Stimulated activated CD4-positive, alpha-beta T cell treated with anti-CD3 and anti-CD28 coated beads, Interleukin-15, amount 100 ng/mL, for 24 hours (primary cell): Measurements from ENCODE around the gene NT5C2.

Experiments
- DNase-seq: peaks from one replicate; pipeline ENCODE4 v3.0.0-alpha.2; 2020

The NT5C2 gene

DNA sequence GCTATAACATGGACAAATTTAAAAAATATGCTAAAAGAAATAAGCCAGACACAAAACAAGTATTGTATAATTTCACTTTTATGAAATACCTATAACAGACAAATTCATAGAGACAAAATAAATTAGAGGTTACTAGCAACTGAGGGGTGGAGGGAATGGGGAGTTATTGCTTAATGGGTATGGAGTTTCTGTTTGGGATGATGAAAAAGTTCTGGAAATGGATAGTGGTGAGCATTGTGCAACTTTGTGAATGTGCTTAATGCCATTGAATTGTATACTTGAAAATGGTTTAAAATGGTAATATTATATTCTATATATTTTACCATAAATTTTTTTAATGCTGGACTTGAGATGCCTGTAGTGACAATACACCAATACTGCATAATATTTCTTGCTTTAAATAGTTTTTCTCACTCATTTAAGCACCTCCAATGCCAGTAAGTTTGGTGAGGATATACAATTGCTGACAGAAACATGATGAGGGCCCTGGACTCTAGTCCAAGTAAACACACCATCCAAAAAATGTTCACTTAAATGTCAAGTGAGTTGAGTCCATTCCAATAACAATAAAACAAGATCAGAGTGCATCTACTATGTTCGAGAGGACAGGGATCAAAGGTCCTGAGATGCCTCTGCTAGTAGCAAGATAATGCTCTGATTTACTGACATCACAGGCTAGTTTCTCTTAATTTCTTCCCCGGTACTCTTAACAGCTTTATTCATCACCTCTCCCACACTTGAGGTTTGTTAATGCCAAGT lies 71.9 kb downstream of the NT5C2 start:
- no peak for DNase-seq

DNA sequence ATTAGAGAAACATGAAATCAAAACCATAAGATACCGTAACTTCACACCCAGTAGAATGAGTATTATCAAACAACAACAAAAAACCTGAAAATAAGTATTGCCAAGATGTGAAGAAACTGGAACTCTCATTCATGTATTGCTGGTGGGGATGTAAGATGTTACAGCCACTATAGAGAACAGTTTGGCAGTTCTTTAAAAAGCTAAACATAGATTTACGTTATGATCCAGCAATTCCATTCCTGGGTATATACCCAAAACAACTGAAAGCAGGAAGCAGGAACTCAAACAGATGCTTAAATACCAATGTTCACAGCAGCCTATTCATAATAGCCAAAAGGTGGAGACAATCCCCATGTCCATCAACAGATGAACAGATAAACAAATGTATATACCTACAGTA lies 72.5 kb downstream of the NT5C2 start:
- DNase-seq, result no peak

DNA sequence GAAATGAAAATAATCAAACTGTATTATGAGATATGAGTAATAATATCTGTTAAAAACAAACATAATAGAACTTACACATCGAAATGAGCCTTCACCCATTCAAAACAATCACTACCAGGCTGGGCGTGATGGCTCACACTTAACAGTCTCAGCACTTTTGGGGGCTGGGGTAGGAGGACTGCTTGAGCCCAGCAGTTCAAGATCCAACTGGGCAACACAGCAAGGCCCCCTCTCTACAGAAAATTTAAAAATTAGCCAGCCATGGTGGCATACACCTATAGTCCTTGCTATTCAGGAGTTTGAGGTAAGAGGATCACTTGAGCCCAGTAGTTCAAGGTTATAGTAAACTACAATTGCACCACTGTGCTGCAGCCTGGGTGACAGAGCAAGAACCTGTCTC lies 75.8 kb downstream of the NT5C2 start:
- no peak for DNase-seq

DNA sequence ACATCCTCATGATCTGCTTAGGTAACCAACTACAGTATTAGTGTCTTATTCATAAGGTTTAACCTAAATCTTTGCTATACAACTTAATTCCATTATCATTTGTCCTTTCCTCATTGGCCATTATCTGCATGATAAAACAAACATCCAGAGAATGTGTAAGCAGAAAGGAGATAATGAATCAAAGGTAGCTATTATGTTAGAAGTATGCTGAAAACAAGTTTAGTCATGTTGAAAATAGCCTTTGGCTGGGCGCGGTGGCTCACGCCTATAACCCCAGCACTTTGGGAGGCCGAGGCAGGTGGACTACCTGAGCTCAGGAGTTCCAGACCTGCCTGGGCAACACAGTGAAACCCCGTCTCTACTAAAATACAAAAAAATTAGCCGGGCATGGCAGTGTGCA lies 78.2 kb downstream of the NT5C2 start:
- DNase-seq, result no peak

DNA sequence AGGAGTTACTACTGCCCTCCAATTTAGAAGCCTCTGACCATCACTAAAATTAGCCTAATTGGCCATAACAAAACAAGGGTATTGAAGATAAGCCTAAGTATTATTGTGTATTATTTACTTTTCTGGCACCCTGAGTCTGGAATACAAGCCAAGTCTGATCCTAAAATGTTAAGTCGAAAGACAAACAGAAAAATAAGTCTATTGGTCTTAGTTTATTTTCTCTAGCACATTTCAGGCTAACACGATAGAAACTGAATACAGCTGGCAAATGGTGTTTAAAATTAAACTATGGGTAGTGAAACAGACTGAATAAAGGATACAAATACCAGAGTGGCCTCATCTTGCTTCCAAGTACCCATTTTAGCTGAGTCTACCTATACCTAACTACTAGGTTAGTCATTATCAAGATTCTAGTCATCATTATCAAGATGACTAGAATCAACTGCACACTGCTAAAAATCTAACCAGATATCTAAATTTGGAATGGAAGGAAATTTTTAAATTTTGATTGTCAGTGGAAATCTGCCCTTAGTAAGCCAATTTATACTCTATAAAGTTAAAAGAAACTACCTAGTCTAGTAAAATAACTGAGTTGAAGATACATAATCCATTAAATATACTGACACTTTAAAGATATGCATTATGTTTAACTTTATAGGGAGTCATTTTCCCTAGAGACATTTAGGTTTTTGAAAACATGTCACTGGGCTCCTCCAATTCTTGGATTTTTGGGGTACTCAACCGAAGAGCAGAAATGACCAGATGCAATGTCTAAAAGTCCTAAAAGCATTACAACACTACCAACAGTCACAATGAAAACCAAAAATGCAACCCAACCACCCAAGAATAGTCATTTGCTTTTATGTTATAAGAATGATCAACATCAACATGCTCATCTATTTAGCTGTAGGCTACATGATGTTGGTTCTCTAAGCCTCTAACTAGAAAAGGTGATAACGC lies 80.9 kb downstream of the NT5C2 start:
- no peak for DNase-seq

DNA sequence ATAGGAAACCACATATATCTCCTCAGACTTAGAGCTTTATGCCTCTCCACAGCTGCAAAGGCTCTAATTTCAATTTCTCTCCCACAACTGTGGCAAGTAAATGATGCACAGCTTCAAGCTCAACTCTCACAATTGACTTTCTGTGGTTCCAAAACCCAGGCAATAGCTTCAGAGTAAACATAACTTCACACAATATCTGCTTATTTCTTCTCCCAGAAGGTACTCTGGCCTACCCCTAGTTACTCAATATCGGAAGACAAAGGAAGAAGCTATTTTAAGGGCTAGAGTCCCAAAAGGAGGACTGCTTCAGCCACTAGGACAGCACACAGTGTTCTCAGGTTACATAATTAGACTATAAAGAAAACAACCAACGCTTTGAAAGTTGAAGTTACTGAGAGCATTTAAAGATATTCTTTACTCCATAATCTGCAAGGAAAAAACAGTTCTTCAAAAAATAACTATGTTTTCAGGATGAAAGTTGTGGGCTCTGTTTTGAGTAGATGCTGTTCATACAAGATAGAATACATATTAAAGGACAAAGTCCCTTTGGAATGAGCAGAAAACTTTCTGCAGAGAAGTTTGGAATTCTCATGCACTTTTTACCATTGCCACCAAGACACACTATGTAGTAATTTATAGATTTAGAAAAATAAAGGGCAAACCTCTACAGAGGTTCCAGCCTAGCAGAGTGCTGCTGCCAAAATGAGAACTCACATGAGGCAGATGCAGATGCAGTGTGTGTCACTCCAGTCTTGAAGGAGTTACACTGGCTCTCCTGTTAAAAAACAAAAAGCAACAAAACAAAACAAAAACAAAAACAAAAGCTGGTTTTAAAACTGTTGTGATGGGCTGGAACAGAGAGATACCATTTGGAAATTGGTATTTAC lies 81.8 kb downstream of the NT5C2 start:
- no peak for DNase-seq

DNA sequence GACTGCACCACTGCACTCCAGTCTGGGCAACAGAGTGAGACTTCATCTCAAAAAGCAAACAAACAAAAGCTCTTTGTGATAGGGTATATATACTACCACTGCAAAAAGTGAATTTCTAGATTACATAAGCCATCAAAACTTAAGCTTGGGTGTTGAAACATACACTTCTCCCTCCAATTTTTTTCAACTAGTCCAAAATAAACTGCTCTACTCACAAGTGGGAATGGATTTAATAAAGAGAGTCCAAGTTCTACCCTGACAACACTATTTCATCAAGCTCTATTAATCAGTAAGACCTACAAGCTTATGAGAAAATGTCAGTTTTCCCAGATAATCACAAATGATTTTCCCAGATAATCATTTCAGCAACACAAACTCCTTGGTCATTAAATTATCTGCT lies 82.7 kb downstream of the NT5C2 start:
- no peak for DNase-seq

DNA sequence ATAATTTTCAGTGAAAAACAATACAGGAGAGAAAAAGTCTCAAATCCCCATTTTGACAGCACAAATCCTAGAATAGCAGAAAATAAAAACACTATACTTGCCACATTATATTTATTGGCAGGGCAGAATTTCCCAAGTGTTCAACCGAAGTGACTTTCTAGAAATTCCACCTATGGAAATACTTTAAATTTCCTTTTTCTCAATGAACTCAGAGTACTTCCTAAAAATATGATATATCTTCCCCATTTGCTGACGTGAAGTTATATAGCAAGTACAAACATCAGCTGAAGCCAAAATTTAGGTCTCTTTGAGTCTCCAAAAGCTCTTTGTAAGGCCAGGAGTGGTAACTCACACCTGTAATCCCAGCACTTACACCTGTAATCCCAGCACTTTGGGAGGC lies 83.3 kb downstream of the NT5C2 start:
- DNase-seq, result no peak

DNA sequence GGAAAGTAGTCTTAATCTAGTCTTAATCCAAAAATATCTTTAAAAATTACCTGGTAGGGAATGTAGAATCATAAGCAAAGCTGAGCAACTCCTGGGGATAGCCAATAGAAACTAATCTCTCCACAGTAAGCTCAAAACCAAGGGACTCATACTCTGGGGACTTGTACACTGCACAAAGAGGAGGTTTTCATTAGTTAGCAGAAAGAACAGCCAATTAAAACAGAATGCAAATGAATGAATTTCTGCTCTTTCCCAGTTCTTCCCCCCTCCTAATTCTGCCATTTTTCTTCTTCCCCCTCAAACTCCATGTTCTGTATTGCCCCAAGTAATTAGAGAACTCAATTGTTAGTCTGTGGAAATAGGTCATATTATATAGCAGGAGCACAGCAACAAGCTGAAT lies 86.5 kb downstream of the NT5C2 start:
- no peak for DNase-seq

DNA sequence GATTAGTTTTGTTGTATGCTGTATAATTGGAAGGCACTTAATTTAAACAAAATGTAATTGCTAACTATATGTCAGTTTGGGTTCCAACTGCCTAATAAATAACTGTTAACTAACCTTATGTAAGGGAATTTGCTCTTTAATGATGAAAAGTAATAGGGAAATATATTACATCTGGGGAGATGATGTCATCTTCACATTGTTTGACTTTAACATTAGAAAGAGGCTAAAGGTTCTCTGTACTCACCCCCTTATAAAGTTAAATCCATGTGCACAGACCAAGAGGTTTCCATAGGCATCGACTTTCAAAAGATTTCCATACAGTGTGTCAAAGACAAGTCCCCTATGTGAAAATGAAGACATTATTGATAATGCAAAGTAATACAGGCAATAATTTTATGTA lies 87.6 kb downstream of the NT5C2 start:
- DNase-seq, result no peak

DNA sequence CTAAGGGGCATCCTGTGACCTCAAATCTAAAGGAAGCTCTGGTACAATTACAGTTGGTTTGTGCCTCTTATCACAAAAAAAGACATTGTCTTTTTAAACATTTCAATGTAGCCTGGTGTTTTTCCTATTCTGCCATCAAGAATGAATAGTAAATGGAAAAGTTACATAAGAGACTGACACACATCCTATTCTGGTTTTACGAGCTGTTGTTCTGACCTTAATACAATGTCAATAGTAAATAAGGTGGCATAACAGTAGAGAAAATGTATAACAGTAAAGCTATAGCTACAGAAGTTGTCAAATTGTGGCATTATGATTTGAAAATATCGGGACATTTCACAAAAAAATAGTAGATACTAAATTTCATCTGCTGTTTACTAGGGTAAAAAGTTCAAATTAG lies 88.4 kb downstream of the NT5C2 start:
- no peak for DNase-seq

DNA sequence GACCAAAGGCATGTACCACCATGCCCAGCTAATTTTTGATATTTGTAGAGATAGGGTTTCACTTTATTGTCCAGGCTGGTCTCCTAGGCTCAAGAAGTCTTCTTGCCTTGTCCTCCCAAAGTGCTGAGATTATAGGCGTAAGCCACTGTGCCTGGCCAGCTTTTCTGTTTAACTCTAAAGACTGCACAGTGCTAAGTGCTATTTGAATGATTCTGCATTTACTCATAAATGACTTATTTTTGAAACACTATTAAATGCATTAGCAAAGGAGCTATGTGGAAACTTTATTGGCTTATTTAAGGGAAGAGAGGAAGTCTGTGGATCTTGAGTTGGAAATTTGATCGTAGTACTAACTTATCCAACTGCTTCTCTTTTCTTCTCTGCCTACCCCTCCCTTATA lies 89.1 kb downstream of the NT5C2 start:
- no peak for DNase-seq

DNA sequence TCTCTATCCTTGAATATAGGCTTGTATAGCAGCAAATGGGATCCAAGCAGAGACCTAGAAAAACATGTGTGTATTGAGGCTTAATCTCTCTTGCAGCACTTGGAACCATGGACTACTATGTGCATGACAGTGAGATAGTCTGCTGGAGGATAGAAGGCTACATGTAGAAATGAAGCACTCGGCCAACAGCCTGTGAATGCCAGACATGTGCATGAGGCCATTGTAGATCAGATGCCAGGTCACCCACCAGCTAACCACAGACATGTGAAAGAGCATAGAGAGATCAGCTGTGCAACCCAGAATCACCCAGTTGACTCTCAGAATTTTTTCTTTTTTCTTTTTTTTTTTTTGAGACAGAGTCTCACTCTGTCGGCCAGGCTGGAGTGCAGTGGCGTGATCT lies 90.9 kb downstream of the NT5C2 start:
- no peak for DNase-seq

DNA sequence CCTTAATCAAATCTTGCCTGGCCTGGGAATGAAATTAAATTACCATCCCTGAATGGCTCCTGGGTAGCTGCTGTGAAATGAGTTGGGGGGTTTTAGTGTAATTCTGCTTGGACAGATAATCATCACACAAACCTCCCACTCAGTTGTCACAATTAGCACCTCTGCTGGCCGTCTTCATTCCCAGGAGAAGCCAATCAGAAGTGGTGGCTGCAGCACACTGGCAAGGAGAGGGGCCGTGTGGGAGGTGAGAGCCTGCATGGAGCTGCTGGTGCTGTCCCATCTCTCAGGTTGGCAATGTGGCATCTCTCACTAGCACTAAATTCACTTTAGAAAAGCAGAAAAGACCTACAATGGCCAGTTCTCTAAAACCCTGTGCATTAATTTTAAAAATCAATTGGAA lies 92.5 kb downstream of the NT5C2 start:
- DNase-seq, result no peak

DNA sequence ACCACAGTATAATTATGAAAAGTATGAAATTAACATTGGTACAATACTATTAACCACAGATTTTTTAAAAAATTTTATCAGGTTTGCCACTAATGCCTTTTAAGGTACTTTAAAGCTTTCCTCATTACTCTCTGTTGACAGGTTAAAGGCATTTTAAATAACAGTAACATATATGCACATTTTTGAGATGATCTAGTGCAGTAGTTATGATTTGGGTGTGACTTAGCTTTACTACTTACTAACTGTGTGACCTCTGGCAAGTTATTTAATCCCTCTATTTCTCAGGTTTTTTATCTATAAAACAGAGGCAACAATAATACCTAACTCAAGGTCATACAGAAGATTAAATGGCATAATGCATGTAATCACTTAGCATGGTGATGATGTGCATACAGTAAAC lies 94.8 kb downstream of the NT5C2 start:
- DNase-seq, result no peak

DNA sequence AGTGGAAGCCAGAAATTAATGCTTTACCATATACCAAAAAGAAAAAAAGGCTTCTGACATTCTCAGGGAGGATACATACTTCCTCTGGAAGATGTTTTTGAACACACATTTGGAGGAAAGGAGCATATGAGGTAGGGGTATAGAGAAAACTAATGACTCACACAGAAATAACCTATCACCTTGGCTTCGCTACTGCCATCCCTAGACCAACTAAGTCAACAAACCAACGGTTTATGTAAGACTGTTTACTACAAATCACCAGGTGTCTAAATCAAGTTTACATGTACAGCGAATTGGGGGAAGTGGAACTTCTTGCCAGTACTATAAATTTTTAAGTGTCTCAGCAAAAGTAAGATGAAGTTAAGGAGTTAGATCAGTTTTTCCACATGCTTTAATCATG lies 96.9 kb downstream of the NT5C2 start:
- no peak for DNase-seq

DNA sequence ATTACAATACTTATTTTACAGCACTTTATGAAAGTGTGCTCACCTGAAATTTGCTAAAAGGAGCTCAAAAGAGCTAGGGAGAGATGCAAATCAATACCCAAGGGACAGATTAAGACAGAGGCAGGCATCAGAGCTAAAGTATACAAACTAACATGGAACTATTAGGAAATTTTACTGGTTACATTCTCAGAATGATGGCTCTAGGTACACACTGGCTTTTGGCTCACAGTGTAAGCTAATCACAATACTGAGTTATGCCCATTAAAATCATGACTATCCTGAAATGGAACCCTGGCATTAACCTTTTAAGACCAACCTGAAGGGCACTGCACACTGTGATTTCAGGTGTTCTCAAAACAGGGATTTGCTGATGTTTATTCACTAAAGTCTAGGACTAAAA lies 98.1 kb downstream of the NT5C2 start:
- no peak for DNase-seq

DNA sequence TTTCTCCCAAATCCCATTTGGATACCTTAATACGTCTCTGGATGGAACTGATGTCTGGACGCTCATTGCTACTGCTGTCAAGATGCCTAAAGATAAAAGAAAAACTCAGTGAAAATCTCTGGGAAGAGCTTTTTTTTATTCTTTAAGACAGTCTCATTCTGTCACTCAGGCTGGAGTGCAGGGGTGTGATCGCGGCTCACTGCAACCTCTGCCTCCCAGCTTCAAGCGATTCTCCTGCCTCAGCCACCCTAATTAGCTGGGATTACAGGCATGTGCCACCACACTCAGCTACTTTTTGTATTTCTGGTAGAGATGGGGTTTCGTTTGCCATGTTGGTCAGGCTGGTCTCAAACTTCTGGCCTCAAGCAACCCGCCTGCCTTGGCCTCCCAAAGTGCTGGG lies 102.2 kb downstream of the NT5C2 start:
- DNase-seq, result no peak

DNA sequence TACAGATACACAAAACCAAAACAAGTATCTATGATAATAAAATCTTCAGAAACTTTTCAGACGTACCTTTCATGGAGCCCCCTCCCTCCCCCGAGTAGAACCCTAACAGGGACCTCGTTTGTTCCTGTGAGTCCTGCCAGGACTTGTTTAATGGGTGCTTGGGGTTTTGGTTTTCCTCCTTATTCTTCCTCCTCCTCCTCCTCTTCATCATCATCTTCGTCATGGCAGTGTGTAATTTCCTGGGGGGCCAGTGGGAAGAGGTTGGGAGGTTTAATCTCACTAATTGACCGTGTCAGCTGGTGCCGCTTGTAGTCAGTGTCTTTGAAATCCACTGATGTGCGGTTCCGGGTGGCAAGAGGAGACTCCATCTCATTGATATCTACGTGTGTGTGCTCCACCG lies 103.6 kb downstream of the NT5C2 start:
- no peak for DNase-seq

DNA sequence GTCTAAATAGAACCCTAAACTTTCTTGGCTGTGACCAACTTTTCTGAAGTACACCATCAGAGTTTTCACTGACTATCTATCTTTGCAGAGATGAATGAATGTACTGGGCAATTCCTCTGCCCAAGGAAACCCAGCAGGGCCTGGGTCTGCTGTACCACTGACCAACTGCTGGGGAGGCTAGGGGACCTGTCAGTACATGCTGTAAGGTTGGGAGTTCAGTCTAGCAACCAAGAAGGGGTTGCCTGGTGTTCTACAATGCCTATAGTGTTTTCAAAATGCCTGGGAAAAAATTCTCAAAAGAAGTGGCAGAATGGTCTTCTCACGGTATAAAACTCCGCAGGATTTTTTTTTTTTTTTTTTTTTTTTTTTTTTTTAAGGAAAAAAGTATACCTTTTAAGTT lies 106.3 kb downstream of the NT5C2 start:
- DNase-seq, result no peak

DNA sequence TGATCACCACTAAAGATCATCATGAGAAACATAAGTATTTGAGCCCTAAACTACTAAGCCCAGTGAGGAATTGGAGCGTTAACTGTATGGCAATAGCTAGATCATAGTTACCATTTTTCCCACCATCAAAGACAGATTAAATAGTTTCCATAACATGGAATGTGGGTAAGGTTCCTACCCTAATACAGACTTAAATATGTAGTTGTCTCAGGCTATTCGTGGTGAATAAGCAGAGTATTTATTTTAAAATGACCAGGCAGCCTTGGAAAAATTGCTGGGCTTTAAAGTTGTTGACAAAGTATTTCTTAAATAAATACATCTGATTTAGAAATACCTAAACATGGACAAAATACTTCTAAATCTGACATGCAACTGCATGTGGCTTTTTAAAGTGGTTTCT lies 106.8 kb downstream of the NT5C2 start:
- DNase-seq, result no peak

DNA sequence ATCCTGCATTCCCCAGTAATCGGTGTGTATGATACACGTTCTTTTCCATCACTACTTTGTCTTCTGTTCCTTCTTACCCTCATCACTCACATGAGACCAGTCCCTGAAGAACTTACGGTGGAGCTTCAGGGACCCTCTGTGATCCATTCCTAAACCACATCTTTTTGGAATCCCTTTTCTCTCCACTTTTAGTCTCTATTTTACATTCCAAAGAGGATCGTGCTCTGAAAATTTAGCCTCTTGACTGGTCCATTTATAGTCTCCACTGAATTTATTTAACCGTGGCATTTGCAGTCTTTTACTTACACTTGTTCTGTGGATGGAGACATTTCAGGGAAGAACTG lies 109.1 kb downstream of the NT5C2 start:
- DNase-seq, result no peak

DNA sequence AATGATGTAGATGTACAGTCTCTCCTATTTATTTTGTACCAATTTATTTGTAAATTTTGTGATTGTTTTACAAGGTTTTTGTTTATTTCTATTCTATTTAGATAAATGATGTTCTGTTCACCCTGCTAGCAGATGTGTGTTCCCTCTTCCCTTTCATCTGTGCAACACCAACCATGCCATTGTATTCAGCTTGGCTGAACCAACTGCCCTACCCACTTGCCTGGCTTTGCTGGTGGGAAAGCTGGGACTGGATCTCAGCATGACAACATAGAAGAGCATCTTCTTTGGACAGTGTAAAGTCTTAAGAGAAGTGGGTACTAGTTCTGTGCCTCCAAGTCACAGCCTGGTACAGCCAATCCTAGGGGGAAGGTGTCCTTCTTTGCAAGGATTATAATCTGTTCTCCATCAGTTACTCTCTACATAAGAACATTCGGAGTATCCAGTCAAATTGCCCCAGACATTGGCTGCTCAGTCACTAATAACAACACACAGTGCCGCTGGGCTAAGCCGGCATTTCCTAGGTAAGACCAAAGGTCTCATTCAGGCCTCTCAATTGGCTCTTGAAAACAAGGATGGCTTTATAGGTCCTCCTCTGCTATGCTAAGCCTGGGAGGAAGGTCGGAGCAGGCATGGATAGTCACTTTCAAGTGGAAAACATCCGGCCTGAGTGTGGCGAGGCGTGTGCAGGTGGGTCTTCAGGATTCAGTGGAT lies 109.7 kb downstream of the NT5C2 start:
- DNase-seq, result no peak
